ENCODE results near the gene VPS51. TPM values are rescaled to one million over a fixed set of nuclear protein-coding genes. Genes with fewer than 3 reads are reported as not detected.

Gene VPS51
- total and polyA plus RNA-seq, 9 of the 15 experiments (the other 6 are each of a cell fraction or from before 2014, with no cell fraction given): 1.8 to 143 (median 46.8) TPM

DNA sequence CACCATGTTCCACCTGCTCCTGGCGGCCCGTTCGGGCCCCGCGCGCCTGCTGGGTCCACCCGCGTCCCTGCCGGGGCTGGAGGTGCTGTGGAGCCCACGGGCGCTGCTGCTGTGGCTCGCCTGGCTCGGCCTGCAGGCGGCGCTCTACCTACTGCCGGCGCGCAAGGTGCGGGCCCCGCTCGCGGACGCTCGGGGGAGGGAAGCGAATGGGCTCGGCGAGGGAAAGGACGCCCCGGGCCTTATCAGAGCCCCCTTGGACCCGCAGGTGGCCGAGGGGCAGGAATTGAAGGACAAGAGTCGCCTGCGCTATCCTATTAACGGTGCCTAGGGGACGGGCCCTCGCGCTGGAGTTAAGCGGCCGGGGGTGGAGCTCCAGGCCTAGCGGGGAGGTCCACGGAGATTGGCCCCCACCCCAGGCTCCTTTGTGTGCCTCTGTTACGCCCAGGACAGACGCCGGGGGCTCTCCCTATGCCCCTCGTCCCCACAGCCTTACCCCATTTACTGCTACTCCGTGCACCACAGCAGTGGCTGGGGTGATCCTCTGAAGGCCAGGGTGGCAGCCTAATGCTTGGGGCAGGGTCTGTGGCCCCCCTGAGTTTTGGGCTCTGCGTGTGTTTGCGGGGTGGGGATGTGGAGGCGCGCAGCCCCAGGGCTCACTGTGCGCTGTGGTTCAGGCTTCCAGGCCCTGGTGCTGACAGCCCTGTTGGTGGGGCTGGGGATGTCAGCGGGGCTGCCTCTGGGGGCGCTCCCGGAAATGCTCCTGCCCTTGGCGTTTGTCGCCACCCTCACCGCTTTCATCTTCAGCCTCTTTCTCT, 16.7 kb downstream of the VPS51 start (continued):
- TF ChIP-seq, protein P1, sequence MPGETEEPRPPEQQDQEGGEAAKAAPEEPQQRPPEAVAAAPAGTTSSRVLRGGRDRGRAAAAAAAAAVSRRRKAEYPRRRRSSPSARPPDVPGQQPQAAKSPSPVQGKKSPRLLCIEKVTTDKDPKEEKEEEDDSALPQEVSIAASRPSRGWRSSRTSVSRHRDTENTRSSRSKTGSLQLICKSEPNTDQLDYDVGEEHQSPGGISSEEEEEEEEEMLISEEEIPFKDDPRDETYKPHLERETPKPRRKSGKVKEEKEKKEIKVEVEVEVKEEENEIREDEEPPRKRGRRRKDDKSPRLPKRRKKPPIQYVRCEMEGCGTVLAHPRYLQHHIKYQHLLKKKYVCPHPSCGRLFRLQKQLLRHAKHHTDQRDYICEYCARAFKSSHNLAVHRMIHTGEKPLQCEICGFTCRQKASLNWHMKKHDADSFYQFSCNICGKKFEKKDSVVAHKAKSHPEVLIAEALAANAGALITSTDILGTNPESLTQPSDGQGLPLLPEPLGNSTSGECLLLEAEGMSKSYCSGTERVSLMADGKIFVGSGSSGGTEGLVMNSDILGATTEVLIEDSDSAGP (CRISPR knock-in tag; IDR thresholded peaks at IDR 0.05): 0 out of 2 replicates have a peak, but pooled peaks have one; percentile 15
- TF ChIP-seq ZNF282 (CRISPR knock-in tag; IDR thresholded peaks at IDR 0.05) (0 out of 2 replicates have a peak, but pooled peaks have one; percentile 48), ZNF444 (CRISPR knock-in tag; IDR thresholded peaks at IDR 0.05) (no peak; the same call in 1 of the 2 replicates), CREM (IDR thresholded peaks at IDR 0.05; ENCODE audit: low read depth) (peak; percentile 50), ATF7 (IDR thresholded peaks at IDR 0.05) (peak; percentile 46; the same call in 1 of the 2 replicates), CHD2 (IDR thresholded peaks at IDR 0.05; ENCODE audit: low read depth, low read length) (peak; percentile 33; the same call in 1 of the 2 replicates), SIX5 (IDR thresholded peaks at IDR 0.05; ENCODE audit: borderline replicate concordance in 1 of 2, insufficient read depth in 1 of 2, low read depth in 1 of 2, low read length in 2 of 2) (no peak), NFE2L1 (tag; IDR thresholded peaks at IDR 0.05; ENCODE audit: borderline replicate concordance, low read depth) (no peak)
- TF ChIP-seq, protein P2, sequence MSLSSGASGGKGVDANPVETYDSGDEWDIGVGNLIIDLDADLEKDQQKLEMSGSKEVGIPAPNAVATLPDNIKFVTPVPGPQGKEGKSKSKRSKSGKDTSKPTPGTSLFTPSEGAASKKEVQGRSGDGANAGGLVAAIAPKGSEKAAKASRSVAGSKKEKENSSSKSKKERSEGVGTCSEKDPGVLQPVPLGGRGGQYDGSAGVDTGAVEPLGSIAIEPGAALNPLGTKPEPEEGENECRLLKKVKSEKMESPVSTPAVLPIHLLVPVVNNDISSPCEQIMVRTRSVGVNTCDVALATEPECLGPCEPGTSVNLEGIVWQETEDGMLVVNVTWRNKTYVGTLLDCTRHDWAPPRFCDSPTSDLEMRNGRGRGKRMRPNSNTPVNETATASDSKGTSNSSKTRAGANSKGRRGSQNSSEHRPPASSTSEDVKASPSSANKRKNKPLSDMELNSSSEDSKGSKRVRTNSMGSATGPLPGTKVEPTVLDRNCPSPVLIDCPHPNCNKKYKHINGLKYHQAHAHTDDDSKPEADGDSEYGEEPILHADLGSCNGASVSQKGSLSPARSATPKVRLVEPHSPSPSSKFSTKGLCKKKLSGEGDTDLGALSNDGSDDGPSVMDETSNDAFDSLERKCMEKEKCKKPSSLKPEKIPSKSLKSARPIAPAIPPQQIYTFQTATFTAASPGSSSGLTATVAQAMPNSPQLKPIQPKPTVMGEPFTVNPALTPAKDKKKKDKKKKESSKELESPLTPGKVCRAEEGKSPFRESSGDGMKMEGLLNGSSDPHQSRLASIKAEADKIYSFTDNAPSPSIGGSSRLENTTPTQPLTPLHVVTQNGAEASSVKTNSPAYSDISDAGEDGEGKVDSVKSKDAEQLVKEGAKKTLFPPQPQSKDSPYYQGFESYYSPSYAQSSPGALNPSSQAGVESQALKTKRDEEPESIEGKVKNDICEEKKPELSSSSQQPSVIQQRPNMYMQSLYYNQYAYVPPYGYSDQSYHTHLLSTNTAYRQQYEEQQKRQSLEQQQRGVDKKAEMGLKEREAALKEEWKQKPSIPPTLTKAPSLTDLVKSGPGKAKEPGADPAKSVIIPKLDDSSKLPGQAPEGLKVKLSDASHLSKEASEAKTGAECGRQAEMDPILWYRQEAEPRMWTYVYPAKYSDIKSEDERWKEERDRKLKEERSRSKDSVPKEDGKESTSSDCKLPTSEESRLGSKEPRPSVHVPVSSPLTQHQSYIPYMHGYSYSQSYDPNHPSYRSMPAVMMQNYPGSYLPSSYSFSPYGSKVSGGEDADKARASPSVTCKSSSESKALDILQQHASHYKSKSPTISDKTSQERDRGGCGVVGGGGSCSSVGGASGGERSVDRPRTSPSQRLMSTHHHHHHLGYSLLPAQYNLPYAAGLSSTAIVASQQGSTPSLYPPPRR (CRISPR knock-in tag; IDR thresholded peaks at IDR 0.05; ENCODE audit: borderline replicate concordance): no peak
- TF ChIP-seq, protein P3, sequence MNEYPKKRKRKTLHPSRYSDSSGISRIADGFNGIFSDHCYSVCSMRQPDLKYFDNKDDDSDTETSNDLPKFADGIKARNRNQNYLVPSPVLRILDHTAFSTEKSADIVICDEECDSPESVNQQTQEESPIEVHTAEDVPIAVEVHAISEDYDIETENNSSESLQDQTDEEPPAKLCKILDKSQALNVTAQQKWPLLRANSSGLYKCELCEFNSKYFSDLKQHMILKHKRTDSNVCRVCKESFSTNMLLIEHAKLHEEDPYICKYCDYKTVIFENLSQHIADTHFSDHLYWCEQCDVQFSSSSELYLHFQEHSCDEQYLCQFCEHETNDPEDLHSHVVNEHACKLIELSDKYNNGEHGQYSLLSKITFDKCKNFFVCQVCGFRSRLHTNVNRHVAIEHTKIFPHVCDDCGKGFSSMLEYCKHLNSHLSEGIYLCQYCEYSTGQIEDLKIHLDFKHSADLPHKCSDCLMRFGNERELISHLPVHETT (CRISPR knock-in tag; conservative IDR thresholded peaks at IDR 0.05 in 1 of 2, IDR thresholded peaks at IDR 0.05 in 1 of 2): 0 out of 4 replicates have a peak, but pooled peaks of 1 of the 2 experiments have one; percentile 14
- TF ChIP-seq, protein P4, sequence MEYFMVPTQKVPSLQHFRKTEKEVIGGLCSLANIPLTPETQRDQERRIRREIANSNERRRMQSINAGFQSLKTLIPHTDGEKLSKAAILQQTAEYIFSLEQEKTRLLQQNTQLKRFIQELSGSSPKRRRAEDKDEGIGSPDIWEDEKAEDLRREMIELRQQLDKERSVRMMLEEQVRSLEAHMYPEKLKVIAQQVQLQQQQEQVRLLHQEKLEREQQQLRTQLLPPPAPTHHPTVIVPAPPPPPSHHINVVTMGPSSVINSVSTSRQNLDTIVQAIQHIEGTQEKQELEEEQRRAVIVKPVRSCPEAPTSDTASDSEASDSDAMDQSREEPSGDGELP (CRISPR knock-in tag; IDR thresholded peaks at IDR 0.05; ENCODE audit: borderline replicate concordance): peak; percentile 76
- TF ChIP-seq, protein P5, sequence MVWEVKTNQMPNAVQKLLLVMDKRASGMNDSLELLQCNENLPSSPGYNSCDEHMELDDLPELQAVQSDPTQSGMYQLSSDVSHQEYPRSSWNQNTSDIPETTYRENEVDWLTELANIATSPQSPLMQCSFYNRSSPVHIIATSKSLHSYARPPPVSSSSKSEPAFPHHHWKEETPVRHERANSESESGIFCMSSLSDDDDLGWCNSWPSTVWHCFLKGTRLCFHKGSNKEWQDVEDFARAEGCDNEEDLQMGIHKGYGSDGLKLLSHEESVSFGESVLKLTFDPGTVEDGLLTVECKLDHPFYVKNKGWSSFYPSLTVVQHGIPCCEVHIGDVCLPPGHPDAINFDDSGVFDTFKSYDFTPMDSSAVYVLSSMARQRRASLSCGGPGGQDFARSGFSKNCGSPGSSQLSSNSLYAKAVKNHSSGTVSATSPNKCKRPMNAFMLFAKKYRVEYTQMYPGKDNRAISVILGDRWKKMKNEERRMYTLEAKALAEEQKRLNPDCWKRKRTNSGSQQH (CRISPR knock-in tag; IDR thresholded peaks at IDR 0.05): 0 out of 2 replicates have a peak, but pooled peaks have one; percentile 6
- TF ChIP-seq, protein P6, sequence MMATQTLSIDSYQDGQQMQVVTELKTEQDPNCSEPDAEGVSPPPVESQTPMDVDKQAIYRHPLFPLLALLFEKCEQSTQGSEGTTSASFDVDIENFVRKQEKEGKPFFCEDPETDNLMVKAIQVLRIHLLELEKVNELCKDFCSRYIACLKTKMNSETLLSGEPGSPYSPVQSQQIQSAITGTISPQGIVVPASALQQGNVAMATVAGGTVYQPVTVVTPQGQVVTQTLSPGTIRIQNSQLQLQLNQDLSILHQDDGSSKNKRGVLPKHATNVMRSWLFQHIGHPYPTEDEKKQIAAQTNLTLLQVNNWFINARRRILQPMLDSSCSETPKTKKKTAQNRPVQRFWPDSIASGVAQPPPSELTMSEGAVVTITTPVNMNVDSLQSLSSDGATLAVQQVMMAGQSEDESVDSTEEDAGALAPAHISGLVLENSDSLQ (IDR thresholded peaks at IDR 0.05): peak; percentile 49; the same call in 1 of the 2 replicates

Data from K562 (cell line).